SH-SY5Y (cell line): ENCODE measurements around the gene POLN.

Source experiments
- GATA2 ChIP-seq: IDR thresholded peaks from 2 replicates; pipeline ENCODE4 v1.6.1; 2011; ENCODE audit warnings: mild to moderate bottlenecking, low read depth, low read length
- GATA3 ChIP-seq: IDR thresholded peaks from 2 replicates; pipeline ENCODE4 v1.6.1; 2011; ENCODE audit warnings: low read depth, mild to moderate bottlenecking, low read length, moderate library complexity

DNA sequence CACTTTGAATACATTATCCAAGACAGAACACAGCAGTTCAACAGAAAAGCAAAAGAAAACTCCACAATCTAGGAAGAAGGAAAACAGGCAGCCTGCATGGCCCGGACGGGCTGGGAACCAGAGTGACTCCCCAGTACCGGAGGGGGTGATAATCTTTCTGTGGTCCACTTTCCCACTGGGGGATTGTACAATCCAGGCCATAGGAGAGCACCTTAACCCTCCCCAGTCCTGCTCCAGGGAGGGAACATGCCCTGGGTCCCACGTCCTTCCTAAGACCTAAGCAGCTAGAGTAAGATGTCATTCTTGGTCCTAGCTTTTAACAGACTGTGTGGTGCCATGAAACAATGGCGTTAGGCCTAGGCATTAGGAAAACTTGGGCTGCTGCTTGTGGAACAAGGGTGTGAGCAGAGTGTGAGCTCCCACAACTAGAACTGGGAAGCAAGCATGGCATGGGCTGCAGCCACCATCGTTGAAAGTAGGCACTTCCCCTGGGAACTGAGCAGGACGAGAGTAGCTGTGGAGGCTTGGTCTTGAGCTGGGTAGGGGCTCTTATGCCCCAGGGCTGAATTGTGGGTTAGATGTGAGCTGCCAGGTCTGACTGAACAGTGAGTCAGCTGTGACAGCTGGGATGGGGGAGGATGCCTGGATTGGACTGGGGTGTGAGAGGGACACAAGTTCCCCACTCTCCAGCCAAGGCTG, 140.4 kb downstream of the POLN start:
- TF ChIP-seq GATA2 (no peak), GATA3 (no peak)
